ENCODE data around the gene PRRT1.

DNA sequence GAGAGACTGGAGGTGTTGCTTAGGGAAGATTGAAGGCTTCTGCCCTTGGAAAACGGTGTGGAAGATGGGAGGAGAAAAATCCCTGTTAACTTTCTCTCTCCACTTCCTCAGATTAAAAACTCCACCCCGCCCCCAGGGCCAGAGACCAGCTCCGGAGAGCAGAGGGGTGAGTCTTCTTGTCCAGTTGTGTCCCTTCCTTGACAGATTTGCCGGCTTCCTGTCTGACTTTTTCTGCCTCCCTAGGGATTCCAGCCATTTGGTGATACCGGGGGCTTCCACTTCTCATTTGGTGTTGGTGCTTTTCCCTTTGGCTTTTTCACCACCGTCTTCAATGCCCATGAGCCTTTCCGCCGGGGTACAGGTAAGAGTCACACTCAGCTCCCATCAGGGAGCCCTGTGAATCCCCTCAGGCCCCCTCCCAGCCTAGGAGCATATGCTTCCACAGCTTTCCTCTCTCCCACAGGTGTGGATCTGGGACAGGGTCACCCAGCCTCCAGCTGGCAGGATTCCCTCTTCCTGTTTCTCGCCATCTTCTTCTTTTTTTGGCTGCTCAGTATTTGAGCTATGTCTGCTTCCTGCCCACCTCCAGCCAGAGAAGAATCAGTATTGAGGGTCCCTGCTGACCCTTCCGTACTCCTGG lies 28.1 kb upstream of the PRRT1 start:
- TF ChIP-seq, protein P1, sequence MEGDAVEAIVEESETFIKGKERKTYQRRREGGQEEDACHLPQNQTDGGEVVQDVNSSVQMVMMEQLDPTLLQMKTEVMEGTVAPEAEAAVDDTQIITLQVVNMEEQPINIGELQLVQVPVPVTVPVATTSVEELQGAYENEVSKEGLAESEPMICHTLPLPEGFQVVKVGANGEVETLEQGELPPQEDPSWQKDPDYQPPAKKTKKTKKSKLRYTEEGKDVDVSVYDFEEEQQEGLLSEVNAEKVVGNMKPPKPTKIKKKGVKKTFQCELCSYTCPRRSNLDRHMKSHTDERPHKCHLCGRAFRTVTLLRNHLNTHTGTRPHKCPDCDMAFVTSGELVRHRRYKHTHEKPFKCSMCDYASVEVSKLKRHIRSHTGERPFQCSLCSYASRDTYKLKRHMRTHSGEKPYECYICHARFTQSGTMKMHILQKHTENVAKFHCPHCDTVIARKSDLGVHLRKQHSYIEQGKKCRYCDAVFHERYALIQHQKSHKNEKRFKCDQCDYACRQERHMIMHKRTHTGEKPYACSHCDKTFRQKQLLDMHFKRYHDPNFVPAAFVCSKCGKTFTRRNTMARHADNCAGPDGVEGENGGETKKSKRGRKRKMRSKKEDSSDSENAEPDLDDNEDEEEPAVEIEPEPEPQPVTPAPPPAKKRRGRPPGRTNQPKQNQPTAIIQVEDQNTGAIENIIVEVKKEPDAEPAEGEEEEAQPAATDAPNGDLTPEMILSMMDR (IDR thresholded peaks at IDR 0.05), result no peak
- TF ChIP-seq POLR2A (IDR thresholded peaks at IDR 0.05), result no peak
